Spleen (tissue), 11 donors: ENCODE data around the gene PRRX2. TPM values are rescaled to one million over a fixed set of nuclear protein-coding genes. Genes with fewer than 3 reads are reported as not detected.

Experiments used
- DNase-seq: peaks from one replicate; pipeline ENCODE4 v3.0.0-alpha.2; 2020
- H3K27ac ChIP-seq, 8 donors: fragments of 200-600 bp; sonication (generic) in 7 of 8; 1 replicate in 4 of 8; 2 replicates in 4 of 8; pipeline versions ENCODE4 v1.5.0 to v1.8.0; 2016 to 2021; ENCODE audit warnings: inconsistent platforms in 4 of 8, mild to moderate bottlenecking in 4 of 8, moderate library complexity in 1 of 8
- H3K27me3 ChIP-seq, 7 donors: fragments of 200-600 bp; sonication (generic) in 6 of 7; replicated peaks in 1 of 7; 1 replicate in 4 of 7; 2 replicates in 3 of 7; pipeline versions ENCODE4 v1.5.0 to v1.8.0; 2016 to 2021; ENCODE audit warnings: inconsistent platforms in 3 of 7, mild to moderate bottlenecking in 1 of 7
- H3K36me3 ChIP-seq, 6 donors: fragments of 200-600 bp; sonication (generic) in 5 of 6; 1 replicate in 4 of 6; 2 replicates in 2 of 6; pipeline versions ENCODE4 v1.5.0 to v1.8.0; 2016 to 2021; ENCODE audit warnings: inconsistent platforms in 2 of 6
- H3K4me1 ChIP-seq, 6 donors: fragments of 200-600 bp; sonication (generic) in 5 of 6; 1 replicate in 3 of 6; 2 replicates in 3 of 6; pipeline versions ENCODE4 v1.5.0 to v1.8.0; 2016 to 2021; ENCODE audit warnings: inconsistent platforms in 3 of 6
- H3K4me3 ChIP-seq, 8 donors: fragments of 200-600 bp; sonication (generic) in 7 of 8; 1 replicate in 4 of 8; 2 replicates in 4 of 8; pipeline versions ENCODE4 v1.5.0 to v1.8.0; 2016 to 2021; ENCODE audit warnings: inconsistent platforms in 4 of 8, mild to moderate bottlenecking in 4 of 8, moderate library complexity in 2 of 8
- H3K9me3 ChIP-seq, 8 donors: fragments of 200-600 bp; sonication (generic) in 7 of 8; 1 replicate in 4 of 8; 2 replicates in 4 of 8; pipeline versions ENCODE4 v1.5.0 to v1.8.0; 2016 to 2021; ENCODE audit warnings: inconsistent platforms in 4 of 8
- POLR2A ChIP-seq, 3 donors: fragments of 450-650 bp; IDR thresholded peaks; one replicate each; pipeline ENCODE4 v1.5.1; 2017; ENCODE audit warnings: antibody characterized with exemption in 3 of 3, mild to moderate bottlenecking in 1 of 3
- POLR2AphosphoS5 ChIP-seq, 3 donors: sonication (generic); formaldehyde crosslinking; IDR thresholded peaks; one replicate each; pipeline ENCODE4 v1.5.1; 2017; ENCODE audit warnings: antibody characterized with exemption in 3 of 3
- WGBS, 5 donors: extraction: QIAGEN DNeasy Blood & Tissue Kit in 3 of 5; methylation state at CpG; one replicate each; pipeline versions ENCODE4 v1.1.5 to v1.1.7; 2013 to 2018; 5-methylcytosine and 5-hydroxymethylcytosine counted together
- intact Hi-C: fragments of 100-400 bp; cut with DNase I; formaldehyde crosslinking; loops from one replicate; pipeline ENCODE4 v1.15.0; 2023; ENCODE audit warnings: low total_unique reads
- polyA plus RNA-seq, 3 donors: library from polyadenylated mRNA; stranded (reverse); fragments of 200-250 nt; gene quantifications; one replicate each; pipeline ENCODE4 v1.2.1, GENCODE V29; 2013
- total RNA-seq, 7 donors: library from RNA; depleted of rRNA in 3 of 7; stranded (reverse); fragments of >200 nt in 3 of 7; fragmentation: NEBNext Ultra II Directional in 4 of 7; extraction: Animal tissue kit (Norgen Biotek cat#: 25700) in 4 of 7; gene quantifications; one replicate each; pipeline versions ENCODE4 v1.1.0 to v1.2.1, GENCODE V29; 2016 to 2021
- TF ChIP-seq, protein P1 (sequence below), 11 experiments: fragments of 200-600 bp in 7 of 11; fragments of 450-650 bp in 4 of 11; sonication (generic) in 4 of 11; IDR thresholded peaks in 8 of 11; conservative IDR thresholded peaks in 3 of 11; 1 replicate in 7 of 11; 2 replicates in 4 of 11; pipeline versions ENCODE4 v1.4.0 to v1.8.0; 2016 to 2021; ENCODE audit warnings: antibody characterized with exemption in 11 of 11, inconsistent platforms in 4 of 11, mild to moderate bottlenecking in 1 of 11
- donor health status: healthy with polysubstance abuse.
- donor health status: DM: no; HTN: no; CAD: no; lungs with moderate emphysema.
- donor health status: DM: no; HTN: no; CAD: no.
- donor health status: Bipolar disorder and iron deficiency.
- donor health status: healthy.
- donor health status: DM: no; HTN: no; CAD: no.
- donor health status: DM: yes; HTN: yes; CAD: no.

The PRRX2 gene
- total and polyA plus RNA-seq, 10 donors: 0.32 to 1.5 (median 0.54) TPM; not detected in 5

DNA sequence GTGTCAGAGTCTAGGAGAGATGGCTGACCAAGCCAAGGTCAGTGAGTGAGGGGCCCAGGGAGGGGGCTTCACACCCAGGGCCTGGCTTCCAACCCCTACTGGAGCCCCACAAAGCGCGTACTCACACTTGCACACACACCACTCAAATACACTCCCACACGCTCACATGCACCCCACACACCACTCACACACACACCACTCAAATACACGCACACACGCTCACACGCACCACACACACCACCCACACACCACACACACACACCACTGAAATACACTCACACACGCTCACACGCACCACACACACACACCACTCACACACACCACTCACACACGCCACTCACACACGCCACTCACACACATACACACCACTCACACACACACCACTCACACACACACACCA, 17.8 kb upstream of the PRRX2 start:
- peaks cover 0 to 3% (median 2%) of the 10 kb centered on the region in 6 donors for H3K4me1 ChIP-seq
- no peak overlapping the region for H3K4me3 ChIP-seq
- H3K36me3 ChIP-seq: no peaks in the 10 kb centered on the region
- no peak overlapping the region for H3K27ac ChIP-seq
- DNase-seq: no peak
- intact Hi-C loops: loop anchor here (10.0 kb wide), 1 partner anchor 137 kb away; no protein-coding TSS in a partner anchor
- 82 to 91% (median 87%) methylated on average over 10 of the region's 10 CpGs for WGBS, 5 donors
- TF ChIP-seq POLR2A (IDR thresholded peaks at IDR 0.05) (no peak), POLR2AphosphoS5 (IDR thresholded peaks at IDR 0.05) (no peak)
- TF ChIP-seq, protein P1, sequence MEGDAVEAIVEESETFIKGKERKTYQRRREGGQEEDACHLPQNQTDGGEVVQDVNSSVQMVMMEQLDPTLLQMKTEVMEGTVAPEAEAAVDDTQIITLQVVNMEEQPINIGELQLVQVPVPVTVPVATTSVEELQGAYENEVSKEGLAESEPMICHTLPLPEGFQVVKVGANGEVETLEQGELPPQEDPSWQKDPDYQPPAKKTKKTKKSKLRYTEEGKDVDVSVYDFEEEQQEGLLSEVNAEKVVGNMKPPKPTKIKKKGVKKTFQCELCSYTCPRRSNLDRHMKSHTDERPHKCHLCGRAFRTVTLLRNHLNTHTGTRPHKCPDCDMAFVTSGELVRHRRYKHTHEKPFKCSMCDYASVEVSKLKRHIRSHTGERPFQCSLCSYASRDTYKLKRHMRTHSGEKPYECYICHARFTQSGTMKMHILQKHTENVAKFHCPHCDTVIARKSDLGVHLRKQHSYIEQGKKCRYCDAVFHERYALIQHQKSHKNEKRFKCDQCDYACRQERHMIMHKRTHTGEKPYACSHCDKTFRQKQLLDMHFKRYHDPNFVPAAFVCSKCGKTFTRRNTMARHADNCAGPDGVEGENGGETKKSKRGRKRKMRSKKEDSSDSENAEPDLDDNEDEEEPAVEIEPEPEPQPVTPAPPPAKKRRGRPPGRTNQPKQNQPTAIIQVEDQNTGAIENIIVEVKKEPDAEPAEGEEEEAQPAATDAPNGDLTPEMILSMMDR (IDR thresholded peaks at IDR 0.05 in 8 of 11, conservative IDR thresholded peaks at IDR 0.05 in 3 of 11): no peak
- no peaks in the 10 kb centered on the region for H3K9me3 ChIP-seq
- no peaks in the 10 kb centered on the region for H3K27me3 ChIP-seq

DNA sequence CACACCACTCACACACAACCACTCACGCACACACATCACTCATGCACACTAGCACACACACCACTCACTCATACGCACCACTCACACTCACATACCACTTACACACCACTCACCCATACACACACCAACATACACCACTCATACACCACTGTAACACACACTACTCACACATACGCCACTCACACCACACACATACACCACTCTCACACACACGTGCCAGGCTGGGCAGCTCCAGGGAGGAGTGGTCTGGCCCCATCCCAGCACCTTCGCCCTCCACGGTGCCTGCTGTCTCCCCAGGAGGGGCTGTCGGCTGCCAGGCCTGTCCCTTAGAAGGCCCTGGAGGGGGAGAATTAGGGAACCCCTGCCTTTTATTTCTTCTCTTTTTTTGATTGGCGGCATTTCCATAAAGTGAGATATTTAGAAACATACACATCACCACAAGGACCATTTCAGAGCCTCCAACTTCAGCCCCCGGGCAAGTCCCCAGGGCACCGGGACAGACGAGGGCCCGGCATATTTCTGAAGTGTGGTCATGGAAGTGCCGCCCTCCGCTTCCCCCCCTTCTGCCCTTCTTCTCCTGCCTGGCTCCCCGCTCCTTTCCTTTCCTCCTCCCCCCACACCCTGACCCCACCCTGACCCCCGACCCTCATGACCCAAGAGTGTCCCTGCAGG, 17.2 kb upstream of the PRRX2 start:
- H3K27ac ChIP-seq: no peak overlapping the region
- no peaks in the 10 kb centered on the region for H3K36me3 ChIP-seq
- H3K4me1 ChIP-seq: no peaks in the 10 kb centered on the region
- H3K27me3 ChIP-seq: peaks cover 0 to under 1% (median 0%) of the 10 kb centered on the region in 7 donors
- WGBS, 5 donors: 78 to 86% (median 81%) methylated on average over 16 of the region's 16 CpGs
- intact Hi-C loops: loop anchor here (10.0 kb wide), 1 partner anchor 137 kb away; no protein-coding TSS in a partner anchor
- no peaks in the 10 kb centered on the region for H3K9me3 ChIP-seq
- no peak overlapping the region for H3K4me3 ChIP-seq
- TF ChIP-seq POLR2A (IDR thresholded peaks at IDR 0.05): no peak
- DNase-seq: no peak

DNA sequence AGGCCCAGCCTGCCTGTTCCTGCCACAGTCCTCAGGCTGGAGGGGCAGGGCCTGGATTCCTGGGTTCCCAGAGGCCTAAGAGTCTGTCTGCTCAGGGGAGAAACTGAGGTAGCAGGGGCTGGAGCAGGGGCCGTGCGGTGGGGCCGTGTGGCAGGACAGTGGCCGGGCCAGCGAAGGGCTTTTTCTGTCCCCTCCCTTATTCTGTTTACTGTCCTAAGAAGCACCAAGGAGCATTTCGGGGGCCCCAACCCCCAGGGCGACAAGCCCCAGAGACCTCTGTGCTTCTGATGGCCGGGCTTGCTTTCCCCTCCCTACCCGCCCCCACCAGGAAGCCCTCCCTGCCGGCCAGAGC, 16.7 kb upstream of the PRRX2 start:
- intact Hi-C loops: loop anchor here (10.0 kb wide), 1 partner anchor 136 kb away; no protein-coding TSS in a partner anchor
- Histone ChIP-seq H3K36me3 (no peaks in the 10 kb centered on the region), H3K9me3 (no peaks in the 10 kb centered on the region), H3K4me3 (no peak overlapping the region), H3K27me3 (peaks cover 0 to 6% (median 0%) of the 10 kb centered on the region in 7 donors), H3K4me1 (peaks cover 0 to 2% (median 0%) of the 10 kb centered on the region in 6 donors), H3K27ac (no peak overlapping the region)
- no peak for TF ChIP-seq POLR2AphosphoS5 (IDR thresholded peaks at IDR 0.05)
- TF ChIP-seq POLR2A (IDR thresholded peaks at IDR 0.05): no peak
- TF ChIP-seq, protein P1 (IDR thresholded peaks at IDR 0.05 in 8 of 11, conservative IDR thresholded peaks at IDR 0.05 in 3 of 11): no peak
- 79 to 89% (median 82%) methylated on average over 9 to 10 of the region's 10 CpGs for WGBS, 5 donors
- no peak for DNase-seq

DNA sequence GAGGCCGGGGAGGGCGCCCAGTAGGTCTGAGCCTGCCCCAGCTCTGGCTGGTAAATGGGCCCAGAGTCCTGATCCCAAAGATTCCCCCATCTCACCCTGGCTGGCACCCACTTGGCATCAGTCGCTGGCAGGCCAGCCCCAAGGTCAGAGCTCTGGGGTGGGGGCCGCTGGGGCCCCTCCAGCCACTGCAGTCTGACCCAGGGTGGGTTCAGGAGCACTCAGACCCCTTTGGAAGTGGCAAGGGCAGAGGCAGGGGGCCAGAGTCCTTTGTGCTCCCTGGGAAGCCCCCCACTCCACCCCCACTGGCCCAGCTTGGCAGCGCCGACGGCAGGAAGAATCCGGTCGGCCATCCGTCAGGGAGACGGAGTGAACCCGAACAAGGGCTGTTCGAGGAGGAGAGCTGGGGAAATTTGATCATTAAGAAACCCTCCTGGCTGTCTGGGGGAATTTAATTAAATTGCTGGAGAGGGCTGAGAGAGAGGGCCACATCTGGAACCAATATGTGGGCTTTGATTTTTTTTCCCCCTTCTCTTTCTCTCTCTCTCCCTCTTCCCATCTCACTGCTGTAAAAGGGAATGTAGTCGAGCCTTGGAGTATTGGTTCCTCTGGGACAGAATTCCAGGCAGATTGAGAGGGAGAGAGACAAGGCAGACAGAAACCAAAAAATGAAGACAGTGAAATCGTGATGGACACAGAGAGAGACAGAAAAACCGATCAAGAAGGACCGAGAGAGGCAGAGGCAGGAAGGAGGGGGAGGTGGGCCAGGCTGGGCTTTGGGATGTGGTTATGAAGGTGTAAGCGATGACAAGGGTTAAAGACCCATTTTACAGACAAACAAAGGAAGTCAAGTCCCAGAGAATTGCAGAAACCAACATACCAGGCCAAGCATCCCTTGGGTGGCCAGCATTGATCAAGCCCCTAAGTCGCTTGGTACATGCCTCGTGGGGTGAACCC, 15.4 kb upstream of the PRRX2 start:
- TF ChIP-seq POLR2A (IDR thresholded peaks at IDR 0.05) (no peak), POLR2AphosphoS5 (IDR thresholded peaks at IDR 0.05) (no peak)
- TF ChIP-seq, protein P1 (IDR thresholded peaks at IDR 0.05 in 8 of 11, conservative IDR thresholded peaks at IDR 0.05 in 3 of 11): no peak
- intact Hi-C loops: loop anchor here (10.0 kb wide), 1 partner anchor 135 kb away; no protein-coding TSS in a partner anchor
- H3K9me3 ChIP-seq: no peaks in the 10 kb centered on the region
- no peak for DNase-seq
- peaks cover 0 to 15% (median 0%) of the 10 kb centered on the region in 7 donors for H3K27me3 ChIP-seq
- no peaks in the 10 kb centered on the region for H3K36me3 ChIP-seq
- peaks cover 0 to 13% (median 2%) of the 10 kb centered on the region in 6 donors for H3K4me1 ChIP-seq
- 86 to 88% (median 87%) methylated on average over 18 to 20 of the region's 20 CpGs for WGBS, 5 donors
- H3K4me3 ChIP-seq: no peak overlapping the region
- H3K27ac ChIP-seq: no peak overlapping the region
